ENCODE measurements around the gene ZNF419. TPM values are rescaled to one million over a fixed set of nuclear protein-coding genes. Genes with fewer than 3 reads are reported as not detected.

The ZNF419 gene
- polyA plus RNA-seq, 1 donor (not counting 4 experiments of a cell fraction or from before 2014, with no cell fraction given), result 11.9 TPM

GRCh38 chr19:57438925-57439324 is 48.6 kb upstream of the ZNF419 start:
- dilution Hi-C loops (cut with MboI; ENCODE audit: extremely low pct_ligation_motif_present, low sequenced_read_pairs), result no loop called here
- Histone ChIP-seq H3K79me2 (ENCODE audit: control insufficient read depth, insufficient read depth, low read length) (peaks cover 70% of the 10 kb centered on the region), H3K9me3 (ENCODE audit: control insufficient read depth, low read depth, low read length) (peaks cover 2% of the 10 kb centered on the region), H3K4me1 (ENCODE audit: control insufficient read depth, extremely low read depth, insufficient read depth, low read length) (peaks cover 4% of the 10 kb centered on the region), H3K9me1 (ENCODE audit: control insufficient read depth, extremely low read depth, insufficient read depth, low read length) (no peaks in the 10 kb centered on the region), H3K36me3 (ENCODE audit: control insufficient read depth in 2 of 2, extremely low read depth in 1 of 2, insufficient read depth in 2 of 2, low read length in 2 of 2) (peaks cover 11 to 19% of the 10 kb centered on the region in 2 experiments), H2AFZ (ENCODE audit: control insufficient read depth, low read length) (no peak overlapping the region), H3K4me2 (ENCODE audit: control insufficient read depth, extremely low read depth, insufficient read depth, low read depth, low read length) (no peak overlapping the region), H3K27ac (ENCODE audit: control insufficient read depth, insufficient read depth, low read length) (no peak overlapping the region), H3K9ac (ENCODE audit: control insufficient read depth, extremely low read depth, insufficient read depth, low read length) (no peak overlapping the region), H4K20me1 (ENCODE audit: control insufficient read depth, extremely low read depth, insufficient read depth, low read length) (no peaks in the 10 kb centered on the region), H3K27me3 (ENCODE audit: control insufficient read depth, extremely low read depth, insufficient read depth, low read length) (no peaks in the 10 kb centered on the region), H3K4me3 (ENCODE audit: control insufficient read depth in 2 of 3, extremely low read depth in 1 of 3, insufficient read depth in 2 of 3, low read depth in 1 of 3, low read length in 3 of 3) (no peak overlapping the region)
- DNase-seq (ENCODE audit: low read depth, low spot score) (no peak), FAIRE-seq (no peak)
- TF ChIP-seq CTCF (optimal IDR thresholded peaks at IDR 0.05 in 1 of 3, IDR thresholded peaks at IDR 0.05 in 1 of 3, conservative IDR thresholded peaks at IDR 0.05 in 1 of 3; ENCODE audit: extremely low read depth in 1 of 3, insufficient read depth in 2 of 3, low read length in 3 of 3) (no peak), EZH2 (IDR thresholded peaks at IDR 0.05; ENCODE audit: low read length) (no peak)

- H3K4me1 ChIP-seq (ENCODE audit: control insufficient read depth, extremely low read depth, insufficient read depth, low read length), result no peaks in the 10 kb centered on the region
- H3K9me3 ChIP-seq (ENCODE audit: control insufficient read depth, low read depth, low read length), result peaks cover 2% of the 10 kb centered on the region
- H3K9me1 ChIP-seq (ENCODE audit: control insufficient read depth, extremely low read depth, insufficient read depth, low read length), result no peaks in the 10 kb centered on the region
- no peak overlapping the region for H3K4me2 ChIP-seq (ENCODE audit: control insufficient read depth, extremely low read depth, insufficient read depth, low read depth, low read length)
- no peak overlapping the region for H3K9ac ChIP-seq (ENCODE audit: control insufficient read depth, extremely low read depth, insufficient read depth, low read length)
- FAIRE-seq (no peak), DNase-seq (ENCODE audit: low read depth, low spot score) (no peak)
- peaks cover 53% of the 10 kb centered on the region for H3K79me2 ChIP-seq (ENCODE audit: control insufficient read depth, insufficient read depth, low read length)
- H3K27ac ChIP-seq (ENCODE audit: control insufficient read depth, insufficient read depth, low read length), result no peak overlapping the region
- no peak overlapping the region for H3K4me3 ChIP-seq (ENCODE audit: control insufficient read depth in 2 of 3, extremely low read depth in 1 of 3, insufficient read depth in 2 of 3, low read depth in 1 of 3, low read length in 3 of 3)
- no peak overlapping the region for H2AFZ ChIP-seq (ENCODE audit: control insufficient read depth, low read length)
- H3K36me3 ChIP-seq (ENCODE audit: control insufficient read depth in 2 of 2, extremely low read depth in 1 of 2, insufficient read depth in 2 of 2, low read length in 2 of 2), result peaks cover 17 to 27% of the 10 kb centered on the region in 2 experiments
- no peaks in the 10 kb centered on the region for H3K27me3 ChIP-seq (ENCODE audit: control insufficient read depth, extremely low read depth, insufficient read depth, low read length)
- H4K20me1 ChIP-seq (ENCODE audit: control insufficient read depth, extremely low read depth, insufficient read depth, low read length), result no peaks in the 10 kb centered on the region
- TF ChIP-seq EZH2 (IDR thresholded peaks at IDR 0.05; ENCODE audit: low read length) (no peak), CTCF (optimal IDR thresholded peaks at IDR 0.05 in 1 of 3, IDR thresholded peaks at IDR 0.05 in 1 of 3, conservative IDR thresholded peaks at IDR 0.05 in 1 of 3; ENCODE audit: extremely low read depth in 1 of 3, insufficient read depth in 2 of 3, low read length in 3 of 3) (no peak)
- dilution Hi-C loops (cut with MboI; ENCODE audit: extremely low pct_ligation_motif_present, low sequenced_read_pairs), result no loop called here
Measured at GRCh38 chr19:57441979-57442752, 45.4 kb upstream of the ZNF419 start.

All from keratinocyte (primary cell).